ENCODE measurements around the gene DEPDC7. TPM values are rescaled to one million over a fixed set of nuclear protein-coding genes. Genes with fewer than 3 reads are reported as not detected.
A peak's percentile ranks its signal among the peaks of the same experiment; 100 is the strongest.

DEPDC7 gene
- 15.2 and 16.6 TPM in 2 replicates for polyA plus RNA-seq (2011; rRNA removed)
- 4.5 and 4.7 TPM in 2 replicates for polyA plus RNA-seq (2012; cell fraction: cytosol; rRNA removed)
- 4.2 and 4.8 TPM in 2 replicates for polyA plus RNA-seq (2012; cell fraction: nucleus; rRNA removed)
- polyA plus RNA-seq (2017; fragmentation: RNase III; extraction: RNeasy Plus Mini Kit Qiagen cat#74134 plus additional on column Dnase treatment) = 15.1 to 15.3 TPM (median 15.2 TPM) in 3 replicates
- 3.1 and 3.5 TPM in 2 replicates for polyA minus RNA-seq (2011; rRNA and poly(A)+ RNA removed)

DNA sequence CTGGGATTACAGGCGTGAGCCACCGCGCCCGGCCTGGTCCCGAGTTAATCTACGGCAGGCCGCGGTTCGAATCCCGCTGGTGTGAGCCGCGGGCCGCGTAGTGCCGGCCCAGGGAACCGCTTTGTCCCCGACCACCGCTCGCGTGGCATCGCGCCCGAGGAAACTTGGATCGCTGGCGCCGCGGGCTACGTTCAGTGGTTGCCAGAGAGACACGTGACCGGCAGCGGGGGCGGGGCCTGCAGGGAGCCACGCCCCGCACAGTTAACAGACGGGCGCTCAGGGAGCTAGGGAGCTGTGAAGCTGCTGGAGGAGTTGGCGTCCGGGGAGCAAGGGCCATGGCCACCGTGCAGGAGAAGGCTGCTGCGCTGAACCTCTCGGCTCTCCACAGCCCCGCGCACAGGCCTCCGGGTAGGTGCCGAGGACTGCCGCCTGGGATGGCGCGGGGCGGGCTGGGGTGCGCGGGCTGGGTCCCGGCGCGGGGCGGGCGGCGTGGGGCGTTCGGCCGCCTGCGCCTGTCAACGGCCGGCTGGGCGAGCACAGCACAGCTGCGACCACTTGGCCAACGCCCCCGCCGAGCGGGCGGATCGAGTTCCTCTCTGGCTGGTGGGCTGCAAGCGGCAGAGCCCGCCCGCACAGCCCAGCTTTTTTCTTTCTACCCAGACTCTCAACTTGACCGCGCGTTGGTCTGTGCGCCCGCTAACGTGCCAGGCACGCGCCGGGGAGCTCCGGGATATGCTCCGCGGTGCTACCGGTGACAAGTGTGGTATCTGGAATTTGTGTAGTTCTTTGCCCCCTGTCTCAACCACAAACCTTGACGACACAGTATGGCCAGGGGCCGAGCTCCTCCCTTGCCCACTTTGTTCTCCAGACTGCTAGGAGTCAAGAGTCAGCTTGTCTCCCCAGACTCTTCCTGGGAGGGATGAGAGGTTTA lies at the start of gene DEPDC7:
DEPDC7 (plus strand) TSS at position 258 of the 931 bp plus-strand sequence; CDS start at position 336, 78 bp downstream.
- H3K4me2 ChIP-seq = peak within 1 kb of the TSS; percentile 87
- 1% methylated on average over 27 of the region's 89 CpGs for WGBS (ENCODE audit: missing lambda C conversion rate)
- peak within 1 kb of the TSS; percentile 76 to 90 for H3K27ac ChIP-seq
- ChIA-PET POLR2A (interaction anchor here (0.6 to 2.6 kb wide), 12 partner anchors 9 to 140 kb away, joined by 3 to 32 read pairs (median 6); partner anchors contain the start of gene TCP11L1), CTCF (interaction anchor here (0.7 to 2.5 kb wide), 9 partner anchors 8 to 56 kb away, joined by 3 to 12 read pairs (median 4); no protein-coding TSS in a partner anchor)
- peak; percentile 94 to 95 for ATAC-seq
- peaks cover 38% of the 10 kb centered on the region for H3K4me1 ChIP-seq
- DNase-seq (ENCODE audit: low read depth in 1 of 2, low spot score in 1 of 2) = peak; percentile 89 to 92
- no peaks in the 10 kb centered on the region for H3K9me3 ChIP-seq
- no peak for FAIRE-seq
- H3K4me3 ChIP-seq = peak within 1 kb of the TSS; percentile 82
- TF ChIP-seq TP53 (CRISPR knock-in tag; IDR thresholded peaks at IDR 0.05) = no peak
- TF ChIP-seq, protein P1, sequence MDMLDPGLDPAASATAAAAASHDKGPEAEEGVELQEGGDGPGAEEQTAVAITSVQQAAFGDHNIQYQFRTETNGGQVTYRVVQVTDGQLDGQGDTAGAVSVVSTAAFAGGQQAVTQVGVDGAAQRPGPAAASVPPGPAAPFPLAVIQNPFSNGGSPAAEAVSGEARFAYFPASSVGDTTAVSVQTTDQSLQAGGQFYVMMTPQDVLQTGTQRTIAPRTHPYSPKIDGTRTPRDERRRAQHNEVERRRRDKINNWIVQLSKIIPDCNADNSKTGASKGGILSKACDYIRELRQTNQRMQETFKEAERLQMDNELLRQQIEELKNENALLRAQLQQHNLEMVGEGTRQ (IDR thresholded peaks at IDR 0.05) = peak; percentile 93
- no peak for TF ChIP-seq ESRRA (IDR thresholded peaks at IDR 0.05; ENCODE audit: borderline replicate concordance, low read length)
- 0 out of 2 replicates have a peak, but pooled peaks have one; percentile 20 for TF ChIP-seq TFCP2L1 (CRISPR knock-in tag; IDR thresholded peaks at IDR 0.05)
- TF ChIP-seq MAZ (IDR thresholded peaks at IDR 0.05; ENCODE audit: borderline replicate concordance, low read depth, low read length) = no peak
- TF ChIP-seq RAD21 (conservative IDR thresholded peaks at IDR 0.05 in 1 of 2, IDR thresholded peaks at IDR 0.05 in 1 of 2) = no peak
- TF ChIP-seq RNF2 (IDR thresholded peaks at IDR 0.05; ENCODE audit: borderline replicate concordance, low read depth) = peak; percentile 70; the same call in 1 of the 2 replicates
- no peak for TF ChIP-seq RARB (CRISPR knock-in tag; IDR thresholded peaks at IDR 0.05)
- no peak for TF ChIP-seq KDM1A (IDR thresholded peaks at IDR 0.05; ENCODE audit: low read depth)
- no peak for TF ChIP-seq HDAC2 (IDR thresholded peaks at IDR 0.05)
- TF ChIP-seq BHLHE40 (IDR thresholded peaks at IDR 0.05; ENCODE audit: low read depth, low read length) = no peak
- no peak for TF ChIP-seq ZC3H11A (IDR thresholded peaks at IDR 0.05)
- TF ChIP-seq HOXB5 (CRISPR knock-in tag; IDR thresholded peaks at IDR 0.05) = peak; percentile 55; the same call in 1 of the 2 replicates
- TF ChIP-seq FOSB (CRISPR knock-in tag; IDR thresholded peaks at IDR 0.05) = no peak
- no peak for TF ChIP-seq EHMT2 (IDR thresholded peaks at IDR 0.05; ENCODE audit: low read depth)
- no peak for TF ChIP-seq SMC3 (IDR thresholded peaks at IDR 0.05)
- no peak for TF ChIP-seq HEYL (CRISPR knock-in tag; IDR thresholded peaks at IDR 0.05)
- no peak for TF ChIP-seq FOSL2 (IDR thresholded peaks at IDR 0.05)
- TF ChIP-seq FOSL2 (CRISPR knock-in tag; IDR thresholded peaks at IDR 0.05) = no peak
- no peak for TF ChIP-seq CBX2 (IDR thresholded peaks at IDR 0.05; ENCODE audit: borderline replicate concordance, low read depth)
- no peak for TF ChIP-seq CHD4 (IDR thresholded peaks at IDR 0.05; ENCODE audit: borderline replicate concordance)
- TF ChIP-seq POLR2AphosphoS2 (conservative IDR thresholded peaks at IDR 0.05; ENCODE audit: low read length) = no peak
- no peak for TF ChIP-seq EP300 (IDR thresholded peaks at IDR 0.05)
- TF ChIP-seq, protein P2, sequence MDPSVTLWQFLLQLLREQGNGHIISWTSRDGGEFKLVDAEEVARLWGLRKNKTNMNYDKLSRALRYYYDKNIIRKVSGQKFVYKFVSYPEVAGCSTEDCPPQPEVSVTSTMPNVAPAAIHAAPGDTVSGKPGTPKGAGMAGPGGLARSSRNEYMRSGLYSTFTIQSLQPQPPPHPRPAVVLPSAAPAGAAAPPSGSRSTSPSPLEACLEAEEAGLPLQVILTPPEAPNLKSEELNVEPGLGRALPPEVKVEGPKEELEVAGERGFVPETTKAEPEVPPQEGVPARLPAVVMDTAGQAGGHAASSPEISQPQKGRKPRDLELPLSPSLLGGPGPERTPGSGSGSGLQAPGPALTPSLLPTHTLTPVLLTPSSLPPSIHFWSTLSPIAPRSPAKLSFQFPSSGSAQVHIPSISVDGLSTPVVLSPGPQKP (IDR thresholded peaks at IDR 0.05; ENCODE audit: low read depth, low read length) = no peak
- TF ChIP-seq JUNB (IDR thresholded peaks at IDR 0.05) = no peak
- peak; percentile 78 for TF ChIP-seq POLR2A (IDR thresholded peaks at IDR 0.05; ENCODE audit: low read length)
- peak; percentile 68; the same call in 1 of the 2 replicates for TF ChIP-seq PHF8 (IDR thresholded peaks at IDR 0.05; ENCODE audit: borderline replicate concordance, low read depth)
- TF ChIP-seq NR3C1 (IDR thresholded peaks at IDR 0.05) = no peak
- TF ChIP-seq FOXS1 (CRISPR knock-in tag; IDR thresholded peaks at IDR 0.05) = no peak
- TF ChIP-seq, protein P3, sequence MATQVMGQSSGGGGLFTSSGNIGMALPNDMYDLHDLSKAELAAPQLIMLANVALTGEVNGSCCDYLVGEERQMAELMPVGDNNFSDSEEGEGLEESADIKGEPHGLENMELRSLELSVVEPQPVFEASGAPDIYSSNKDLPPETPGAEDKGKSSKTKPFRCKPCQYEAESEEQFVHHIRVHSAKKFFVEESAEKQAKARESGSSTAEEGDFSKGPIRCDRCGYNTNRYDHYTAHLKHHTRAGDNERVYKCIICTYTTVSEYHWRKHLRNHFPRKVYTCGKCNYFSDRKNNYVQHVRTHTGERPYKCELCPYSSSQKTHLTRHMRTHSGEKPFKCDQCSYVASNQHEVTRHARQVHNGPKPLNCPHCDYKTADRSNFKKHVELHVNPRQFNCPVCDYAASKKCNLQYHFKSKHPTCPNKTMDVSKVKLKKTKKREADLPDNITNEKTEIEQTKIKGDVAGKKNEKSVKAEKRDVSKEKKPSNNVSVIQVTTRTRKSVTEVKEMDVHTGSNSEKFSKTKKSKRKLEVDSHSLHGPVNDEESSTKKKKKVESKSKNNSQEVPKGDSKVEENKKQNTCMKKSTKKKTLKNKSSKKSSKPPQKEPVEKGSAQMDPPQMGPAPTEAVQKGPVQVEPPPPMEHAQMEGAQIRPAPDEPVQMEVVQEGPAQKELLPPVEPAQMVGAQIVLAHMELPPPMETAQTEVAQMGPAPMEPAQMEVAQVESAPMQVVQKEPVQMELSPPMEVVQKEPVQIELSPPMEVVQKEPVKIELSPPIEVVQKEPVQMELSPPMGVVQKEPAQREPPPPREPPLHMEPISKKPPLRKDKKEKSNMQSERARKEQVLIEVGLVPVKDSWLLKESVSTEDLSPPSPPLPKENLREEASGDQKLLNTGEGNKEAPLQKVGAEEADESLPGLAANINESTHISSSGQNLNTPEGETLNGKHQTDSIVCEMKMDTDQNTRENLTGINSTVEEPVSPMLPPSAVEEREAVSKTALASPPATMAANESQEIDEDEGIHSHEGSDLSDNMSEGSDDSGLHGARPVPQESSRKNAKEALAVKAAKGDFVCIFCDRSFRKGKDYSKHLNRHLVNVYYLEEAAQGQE (IDR thresholded peaks at IDR 0.05) = no peak
- TF ChIP-seq, protein P4, sequence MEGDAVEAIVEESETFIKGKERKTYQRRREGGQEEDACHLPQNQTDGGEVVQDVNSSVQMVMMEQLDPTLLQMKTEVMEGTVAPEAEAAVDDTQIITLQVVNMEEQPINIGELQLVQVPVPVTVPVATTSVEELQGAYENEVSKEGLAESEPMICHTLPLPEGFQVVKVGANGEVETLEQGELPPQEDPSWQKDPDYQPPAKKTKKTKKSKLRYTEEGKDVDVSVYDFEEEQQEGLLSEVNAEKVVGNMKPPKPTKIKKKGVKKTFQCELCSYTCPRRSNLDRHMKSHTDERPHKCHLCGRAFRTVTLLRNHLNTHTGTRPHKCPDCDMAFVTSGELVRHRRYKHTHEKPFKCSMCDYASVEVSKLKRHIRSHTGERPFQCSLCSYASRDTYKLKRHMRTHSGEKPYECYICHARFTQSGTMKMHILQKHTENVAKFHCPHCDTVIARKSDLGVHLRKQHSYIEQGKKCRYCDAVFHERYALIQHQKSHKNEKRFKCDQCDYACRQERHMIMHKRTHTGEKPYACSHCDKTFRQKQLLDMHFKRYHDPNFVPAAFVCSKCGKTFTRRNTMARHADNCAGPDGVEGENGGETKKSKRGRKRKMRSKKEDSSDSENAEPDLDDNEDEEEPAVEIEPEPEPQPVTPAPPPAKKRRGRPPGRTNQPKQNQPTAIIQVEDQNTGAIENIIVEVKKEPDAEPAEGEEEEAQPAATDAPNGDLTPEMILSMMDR (IDR thresholded peaks at IDR 0.05) = no peak
- no peak for TF ChIP-seq GATA3 (IDR thresholded peaks at IDR 0.05; ENCODE audit: borderline replicate concordance)
- no peak for TF ChIP-seq CEBPB (IDR thresholded peaks at IDR 0.05)
